ENCODE data around the gene MMP3. TPM values are rescaled to one million over a fixed set of nuclear protein-coding genes. Genes with fewer than 3 reads are reported as not detected.

Gene MMP3
- total RNA-seq, 1 experiment from 2014 or later = not detected

GRCh38 chr11:102850973-102851745 is 7.8 kb upstream of the MMP3 start:
- no peaks in the 10 kb centered on the region for H3K23me2 ChIP-seq (ENCODE audit: insufficient read length, low read depth, low read length, poor library complexity, severe bottlenecking)
- H3K27ac ChIP-seq (ENCODE audit: insufficient read length, low read depth, low read length) = no peak overlapping the region
- no peak overlapping the region for H2BK12ac ChIP-seq (ENCODE audit: insufficient read length, low read depth, low read length)
- H3K23ac ChIP-seq (ENCODE audit: insufficient read length, low read depth, low read length) = no peak overlapping the region
- no peak overlapping the region for H3T11ph ChIP-seq (ENCODE audit: low read length)
- no peak overlapping the region for H4K91ac ChIP-seq (ENCODE audit: insufficient read length, low read depth, low read length)
- Mint-ChIP-seq H3K36me3 (ENCODE audit: insufficient read depth in 1 of 3, low read depth in 3 of 3) (no peaks in the 10 kb centered on the region), H3K9me3 (no peaks in the 10 kb centered on the region), H3K4me1 (no peaks in the 10 kb centered on the region), H3K4me3 (no peak overlapping the region), H3K27ac (no peak overlapping the region; a peak in 1 of 7 replicates), H3K27me3 (ENCODE audit: low read depth) (no peaks in the 10 kb centered on the region)
- H3K4ac ChIP-seq (ENCODE audit: low read depth, low read length) = no peak overlapping the region
- H4K20me1 ChIP-seq (ENCODE audit: control insufficient read depth, insufficient read depth, insufficient read length) = no peaks in the 10 kb centered on the region
- TF ChIP-seq CTCF (conservative IDR thresholded peaks at IDR 0.05) = no peak
- no peaks in the 10 kb centered on the region for H3K27me3 ChIP-seq (ENCODE audit: insufficient read depth, low read length)
- DNase-seq = no peak
- no peak overlapping the region for H4K5ac ChIP-seq (ENCODE audit: insufficient read length, low read depth, low read length)
- no peak overlapping the region for H3K14ac ChIP-seq (ENCODE audit: insufficient read depth, low read length)
- H3K79me1 ChIP-seq (ENCODE audit: insufficient read depth, low read depth, low read length, poor library complexity, severe bottlenecking) = no peaks in the 10 kb centered on the region
- H2AK5ac ChIP-seq (ENCODE audit: insufficient read length, low read length) = no peak overlapping the region
- H3K4me1 ChIP-seq (ENCODE audit: insufficient read depth, low read length) = no peaks in the 10 kb centered on the region
- no CpG with 5 or more reads among the region's 7 CpGs for WGBS (ENCODE audit: extremely low coverage, insufficient read length, low lambda C conversion rate)
- no peak overlapping the region for H3K56ac ChIP-seq (ENCODE audit: insufficient read length, low read depth, low read length)
- no peak overlapping the region for H2BK5ac ChIP-seq (ENCODE audit: insufficient read length, low read length)
- no peak overlapping the region for H3K9ac ChIP-seq (ENCODE audit: extremely low read depth, insufficient read length, low read length)
- no peak overlapping the region for H4K8ac ChIP-seq (replicated peaks; ENCODE audit: insufficient read length, low read depth, low read length)
- H2BK20ac ChIP-seq (ENCODE audit: low read depth, low read length, poor library complexity, severe bottlenecking) = no peak overlapping the region
- H3K79me2 ChIP-seq (ENCODE audit: insufficient read depth, low read length) = no peaks in the 10 kb centered on the region
- H2BK15ac ChIP-seq (ENCODE audit: low read depth, low read length) = no peak overlapping the region
- no peaks in the 10 kb centered on the region for H3K9me3 ChIP-seq (ENCODE audit: control insufficient read depth, low read depth, low read length)
- H2AFZ ChIP-seq (ENCODE audit: low read length) = no peak overlapping the region
- no peak overlapping the region for H3K18ac ChIP-seq (ENCODE audit: insufficient read length, low read depth, low read length)
- H2BK120ac ChIP-seq (ENCODE audit: low read depth, low read length, poor library complexity, severe bottlenecking) = no peak overlapping the region
- no peak overlapping the region for H3K4me2 ChIP-seq (ENCODE audit: insufficient read depth, insufficient read length, low read length)
